Measurements from ENCODE around the gene NTRK1. TPM values are rescaled to one million over a fixed set of nuclear protein-coding genes. Genes with fewer than 3 reads are reported as not detected.
A peak's percentile ranks its signal among the peaks of the same experiment; 100 is the strongest.

Gene NTRK1
- total RNA-seq, 1 experiment from 2014 or later = 0.24 TPM

DNA sequence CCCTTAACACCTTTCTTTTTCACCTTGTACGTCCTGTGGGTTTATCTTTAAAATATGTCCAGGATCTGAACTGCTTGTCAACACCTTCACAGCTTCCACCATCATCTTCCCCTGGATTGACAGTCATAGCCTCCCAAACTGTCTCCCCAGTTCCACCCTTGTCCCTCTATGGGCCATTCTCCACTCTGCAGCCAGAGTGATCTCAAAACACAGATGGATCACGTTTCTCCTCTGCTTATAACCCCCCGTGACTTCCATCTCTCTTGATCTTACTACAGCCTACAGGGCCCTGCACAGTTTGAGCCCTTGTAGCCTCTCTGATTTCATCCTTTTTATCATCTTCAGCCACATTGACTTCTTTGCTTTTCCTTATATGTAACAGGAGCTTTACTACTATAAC lies 6.0 kb upstream of the NTRK1 start:
- Mint-ChIP-seq H3K27ac (no peak overlapping the region), H3K9me3 (no peaks in the 10 kb centered on the region), H3K36me3 (ENCODE audit: insufficient read depth in 1 of 3, low read depth in 3 of 3) (no peaks in the 10 kb centered on the region), H3K4me3 (no peak overlapping the region), H3K4me1 (peaks cover 3 to 23% of the 10 kb centered on the region in 2 experiments), H3K27me3 (ENCODE audit: low read depth) (peaks cover 96% of the 10 kb centered on the region)
- no peak for DNase-seq
- H4K91ac ChIP-seq (ENCODE audit: insufficient read length, low read depth, low read length) = no peak overlapping the region
- H2BK120ac ChIP-seq (ENCODE audit: low read depth, low read length, poor library complexity, severe bottlenecking) = no peak overlapping the region
- H3K14ac ChIP-seq (ENCODE audit: insufficient read depth, low read length) = no peak overlapping the region
- H4K8ac ChIP-seq (replicated peaks; ENCODE audit: insufficient read length, low read depth, low read length) = no peak overlapping the region
- TF ChIP-seq, protein P1, sequence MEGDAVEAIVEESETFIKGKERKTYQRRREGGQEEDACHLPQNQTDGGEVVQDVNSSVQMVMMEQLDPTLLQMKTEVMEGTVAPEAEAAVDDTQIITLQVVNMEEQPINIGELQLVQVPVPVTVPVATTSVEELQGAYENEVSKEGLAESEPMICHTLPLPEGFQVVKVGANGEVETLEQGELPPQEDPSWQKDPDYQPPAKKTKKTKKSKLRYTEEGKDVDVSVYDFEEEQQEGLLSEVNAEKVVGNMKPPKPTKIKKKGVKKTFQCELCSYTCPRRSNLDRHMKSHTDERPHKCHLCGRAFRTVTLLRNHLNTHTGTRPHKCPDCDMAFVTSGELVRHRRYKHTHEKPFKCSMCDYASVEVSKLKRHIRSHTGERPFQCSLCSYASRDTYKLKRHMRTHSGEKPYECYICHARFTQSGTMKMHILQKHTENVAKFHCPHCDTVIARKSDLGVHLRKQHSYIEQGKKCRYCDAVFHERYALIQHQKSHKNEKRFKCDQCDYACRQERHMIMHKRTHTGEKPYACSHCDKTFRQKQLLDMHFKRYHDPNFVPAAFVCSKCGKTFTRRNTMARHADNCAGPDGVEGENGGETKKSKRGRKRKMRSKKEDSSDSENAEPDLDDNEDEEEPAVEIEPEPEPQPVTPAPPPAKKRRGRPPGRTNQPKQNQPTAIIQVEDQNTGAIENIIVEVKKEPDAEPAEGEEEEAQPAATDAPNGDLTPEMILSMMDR (conservative IDR thresholded peaks at IDR 0.05) = peak; percentile 23; the same call in 1 of the 3 replicates
- H2AFZ ChIP-seq (ENCODE audit: low read length) = no peak overlapping the region
- no peak overlapping the region for H3K23ac ChIP-seq (ENCODE audit: insufficient read length, low read depth, low read length)
- no CpG with 5 or more reads among the region's 3 CpGs for WGBS (ENCODE audit: extremely low coverage, insufficient read length, low lambda C conversion rate)
- peaks cover 5% of the 10 kb centered on the region for H3K23me2 ChIP-seq (ENCODE audit: insufficient read length, low read depth, low read length, poor library complexity, severe bottlenecking)
- H3K4ac ChIP-seq (ENCODE audit: low read depth, low read length) = no peak overlapping the region
- H3K79me1 ChIP-seq (ENCODE audit: insufficient read depth, low read depth, low read length, poor library complexity, severe bottlenecking) = no peaks in the 10 kb centered on the region
- no peaks in the 10 kb centered on the region for H3K79me2 ChIP-seq (ENCODE audit: insufficient read depth, low read length)
- no peak overlapping the region for H2AK5ac ChIP-seq (ENCODE audit: insufficient read length, low read length)
- H3K4me2 ChIP-seq (ENCODE audit: insufficient read depth, insufficient read length, low read length) = no peak overlapping the region
- H2BK12ac ChIP-seq (ENCODE audit: insufficient read length, low read depth, low read length) = no peak overlapping the region
- H4K5ac ChIP-seq (ENCODE audit: insufficient read length, low read depth, low read length) = no peak overlapping the region
- no peaks in the 10 kb centered on the region for H3K4me1 ChIP-seq (ENCODE audit: insufficient read depth, low read length)
- peaks cover 40% of the 10 kb centered on the region for H3K27me3 ChIP-seq (ENCODE audit: insufficient read depth, low read length)
- no peak overlapping the region for H3K9ac ChIP-seq (ENCODE audit: extremely low read depth, insufficient read length, low read length)
- H4K20me1 ChIP-seq (ENCODE audit: control insufficient read depth, insufficient read depth, insufficient read length) = no peaks in the 10 kb centered on the region
- no peak overlapping the region for H2BK20ac ChIP-seq (ENCODE audit: low read depth, low read length, poor library complexity, severe bottlenecking)
- H2BK15ac ChIP-seq (ENCODE audit: low read depth, low read length) = no peak overlapping the region
- H3K56ac ChIP-seq (ENCODE audit: insufficient read length, low read depth, low read length) = no peak overlapping the region
- H3T11ph ChIP-seq (ENCODE audit: low read length) = no peak overlapping the region
- no peaks in the 10 kb centered on the region for H3K9me3 ChIP-seq (ENCODE audit: control insufficient read depth, low read depth, low read length)
- no peak overlapping the region for H3K27ac ChIP-seq (ENCODE audit: insufficient read length, low read depth, low read length)
- H3K18ac ChIP-seq (ENCODE audit: insufficient read length, low read depth, low read length) = no peak overlapping the region
- H2BK5ac ChIP-seq (ENCODE audit: insufficient read length, low read length) = no peak overlapping the region

Data from H9 (cell line).